Measurements from ENCODE around the gene MAVS.
"Not testable (repeated sequence)": the region's sequence is repeated elsewhere in the genome, so short reads cannot be mapped to it uniquely, and the experiment has no call there.

The MAVS gene

GRCh38 chr20:3902446-3902845, 55.8 kb downstream of the MAVS start:
- in situ Hi-C loops (cut with MboI; ENCODE audit: low pct_unique_long_range_greater_than_20kb, low sequenced_read_pairs, unreplicated experiment) = no loop called here
- TF ChIP-seq CTCF (IDR thresholded peaks at IDR 0.05; ENCODE audit: extremely low read depth, insufficient read depth, missing control alignments) = no peak
- no peak for DNase-seq (ENCODE audit: low spot score)

DNA sequence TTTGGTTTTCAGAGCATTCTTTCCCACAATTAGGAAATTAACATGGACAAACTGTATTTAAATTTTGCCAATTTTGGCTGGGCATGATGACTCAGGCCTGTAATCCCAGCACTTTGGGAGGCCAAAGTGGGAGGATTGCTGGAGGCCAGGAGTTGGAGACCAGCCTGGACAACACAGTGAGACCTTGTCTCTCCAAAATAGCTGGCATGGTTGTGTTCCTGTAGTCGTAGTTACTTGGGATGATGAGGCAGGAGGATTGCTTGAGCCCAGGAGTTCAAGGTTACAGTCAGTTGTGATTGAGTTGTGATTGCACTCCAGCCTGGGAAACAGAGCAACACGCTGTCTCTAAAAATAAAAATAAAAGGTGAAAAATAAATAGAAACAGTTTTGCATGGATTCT, 57.6 kb downstream of the MAVS start:
- in situ Hi-C loops (cut with MboI; ENCODE audit: low pct_unique_long_range_greater_than_20kb, low sequenced_read_pairs, unreplicated experiment) = no loop called here
- DNase-seq (ENCODE audit: low spot score) = no peak
- no peak for TF ChIP-seq CTCF (IDR thresholded peaks at IDR 0.05; ENCODE audit: extremely low read depth, insufficient read depth, missing control alignments)

- TF ChIP-seq CTCF (IDR thresholded peaks at IDR 0.05; ENCODE audit: extremely low read depth, insufficient read depth, missing control alignments) = no peak
- in situ Hi-C loops (cut with MboI; ENCODE audit: low pct_unique_long_range_greater_than_20kb, low sequenced_read_pairs, unreplicated experiment) = no loop called here
- no peak for DNase-seq (ENCODE audit: low spot score)
Measured at GRCh38 chr20:3904857-3905256, 58.2 kb downstream of the MAVS start.

GRCh38 chr20:3906744-3907721, 60.4 kb downstream of the MAVS start:
- DNase-seq (ENCODE audit: low spot score) = peak; percentile 56
- in situ Hi-C loops (cut with MboI; ENCODE audit: low pct_unique_long_range_greater_than_20kb, low sequenced_read_pairs, unreplicated experiment) = not testable (repeated sequence)

DNA sequence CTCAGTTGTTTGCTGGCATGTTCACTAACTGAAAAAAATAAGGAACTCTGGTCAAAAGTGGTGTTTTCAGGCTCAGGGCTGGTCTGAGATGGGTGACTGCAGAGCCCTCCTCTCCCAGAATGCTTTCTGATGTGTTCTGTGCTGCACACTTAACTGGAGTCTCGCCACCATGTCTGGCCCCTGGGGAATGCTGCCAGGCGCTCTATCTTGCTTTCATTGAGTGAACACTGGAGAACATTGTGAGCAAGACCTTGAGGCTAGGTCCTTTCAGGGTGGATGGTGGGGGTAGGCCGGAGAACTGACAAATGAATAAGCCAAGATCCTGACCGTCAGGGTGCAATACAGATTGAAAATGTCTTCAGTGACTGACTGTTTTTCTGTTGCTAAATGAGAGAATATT, 62.0 kb downstream of the MAVS start:
- DNase-seq (ENCODE audit: low spot score) = no peak
- in situ Hi-C loops (cut with MboI; ENCODE audit: low pct_unique_long_range_greater_than_20kb, low sequenced_read_pairs, unreplicated experiment) = no loop called here

GRCh38 chr20:3909952-3910366, 63.3 kb downstream of the MAVS start:
- in situ Hi-C loops (cut with MboI; ENCODE audit: low pct_unique_long_range_greater_than_20kb, low sequenced_read_pairs, unreplicated experiment) = no loop called here
- TF ChIP-seq CTCF (IDR thresholded peaks at IDR 0.05; ENCODE audit: extremely low read depth, insufficient read depth, missing control alignments) = no peak
- no peak for DNase-seq (ENCODE audit: low spot score)

More for the DNA sequence above, 62.0 kb downstream of the MAVS start:
- no peak for TF ChIP-seq CTCF (IDR thresholded peaks at IDR 0.05; ENCODE audit: extremely low read depth, insufficient read depth, missing control alignments)

- TF ChIP-seq CTCF (IDR thresholded peaks at IDR 0.05; ENCODE audit: extremely low read depth, insufficient read depth, missing control alignments) = no peak
- in situ Hi-C loops (cut with MboI; ENCODE audit: low pct_unique_long_range_greater_than_20kb, low sequenced_read_pairs, unreplicated experiment) = no loop called here
- DNase-seq (ENCODE audit: low spot score) = no peak
Measured at GRCh38 chr20:3910853-3911252, 64.2 kb downstream of the MAVS start.

Data from GM13977 (cell line).